ENCODE data around the gene CMTM1.
"Not testable (repeated sequence)": the region's sequence is repeated elsewhere in the genome, so short reads cannot be mapped to it uniquely, and the experiment has no call there.

Gene CMTM1

DNA sequence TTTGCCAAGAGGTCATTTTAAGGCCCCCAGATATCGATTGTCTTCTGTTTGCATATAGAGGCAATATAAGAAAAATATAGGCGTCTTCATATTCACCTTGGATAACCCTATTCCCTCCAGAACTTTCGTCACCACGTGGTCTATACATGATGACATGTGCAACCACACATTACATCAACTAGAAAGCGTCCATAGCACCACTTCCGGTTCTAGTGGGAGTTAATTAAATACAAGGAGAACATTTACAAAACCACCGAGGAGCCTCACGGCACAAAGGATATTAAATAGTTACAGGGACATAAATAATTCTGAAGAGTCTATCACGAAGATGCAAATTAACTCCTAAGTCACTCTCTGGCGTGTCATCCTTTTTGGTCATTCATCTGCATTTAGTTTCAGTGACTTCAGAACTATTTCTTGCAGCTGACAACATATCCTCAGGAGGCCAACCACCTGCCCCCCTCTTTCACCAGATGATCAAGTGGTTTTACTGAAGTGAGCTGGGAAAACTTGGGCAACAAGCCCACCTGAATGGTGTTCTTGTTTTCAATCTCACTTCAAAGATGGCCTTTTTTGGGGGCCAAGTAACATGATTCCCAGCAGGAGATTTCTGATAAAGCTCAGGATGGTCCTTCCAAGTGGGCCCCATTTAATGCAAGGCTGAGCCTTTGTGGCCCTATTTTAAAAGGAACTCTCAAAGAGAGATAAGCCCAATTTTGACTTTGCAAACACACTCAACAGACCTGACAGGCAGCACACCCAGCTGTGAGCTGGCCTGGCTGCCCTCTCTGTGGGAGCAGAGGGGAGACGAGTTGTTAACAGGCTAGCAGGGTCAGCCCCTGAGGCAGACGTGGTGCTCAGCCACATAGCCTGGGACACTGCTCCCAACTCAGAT lies 53.5 kb downstream of the CMTM1 start:
- H3K36me3 ChIP-seq, result peaks cover 20% of the 10 kb centered on the region
- no peak overlapping the region for H3K4me3 ChIP-seq (ENCODE audit: low read depth, low read length)
- no peaks in the 10 kb centered on the region for H3K9me3 ChIP-seq (ENCODE audit: severe bottlenecking)
- TF ChIP-seq, protein P1, sequence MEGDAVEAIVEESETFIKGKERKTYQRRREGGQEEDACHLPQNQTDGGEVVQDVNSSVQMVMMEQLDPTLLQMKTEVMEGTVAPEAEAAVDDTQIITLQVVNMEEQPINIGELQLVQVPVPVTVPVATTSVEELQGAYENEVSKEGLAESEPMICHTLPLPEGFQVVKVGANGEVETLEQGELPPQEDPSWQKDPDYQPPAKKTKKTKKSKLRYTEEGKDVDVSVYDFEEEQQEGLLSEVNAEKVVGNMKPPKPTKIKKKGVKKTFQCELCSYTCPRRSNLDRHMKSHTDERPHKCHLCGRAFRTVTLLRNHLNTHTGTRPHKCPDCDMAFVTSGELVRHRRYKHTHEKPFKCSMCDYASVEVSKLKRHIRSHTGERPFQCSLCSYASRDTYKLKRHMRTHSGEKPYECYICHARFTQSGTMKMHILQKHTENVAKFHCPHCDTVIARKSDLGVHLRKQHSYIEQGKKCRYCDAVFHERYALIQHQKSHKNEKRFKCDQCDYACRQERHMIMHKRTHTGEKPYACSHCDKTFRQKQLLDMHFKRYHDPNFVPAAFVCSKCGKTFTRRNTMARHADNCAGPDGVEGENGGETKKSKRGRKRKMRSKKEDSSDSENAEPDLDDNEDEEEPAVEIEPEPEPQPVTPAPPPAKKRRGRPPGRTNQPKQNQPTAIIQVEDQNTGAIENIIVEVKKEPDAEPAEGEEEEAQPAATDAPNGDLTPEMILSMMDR (IDR thresholded peaks at IDR 0.05; ENCODE audit: low read depth, low read length), result no peak
- DNase-seq, result no peak
- no peaks in the 10 kb centered on the region for H3K27me3 ChIP-seq (ENCODE audit: insufficient read depth, low read depth, severe bottlenecking)
- H3K27ac ChIP-seq, result peak overlapping the region; percentile 17; the same call in 1 of the 2 replicates

DNA sequence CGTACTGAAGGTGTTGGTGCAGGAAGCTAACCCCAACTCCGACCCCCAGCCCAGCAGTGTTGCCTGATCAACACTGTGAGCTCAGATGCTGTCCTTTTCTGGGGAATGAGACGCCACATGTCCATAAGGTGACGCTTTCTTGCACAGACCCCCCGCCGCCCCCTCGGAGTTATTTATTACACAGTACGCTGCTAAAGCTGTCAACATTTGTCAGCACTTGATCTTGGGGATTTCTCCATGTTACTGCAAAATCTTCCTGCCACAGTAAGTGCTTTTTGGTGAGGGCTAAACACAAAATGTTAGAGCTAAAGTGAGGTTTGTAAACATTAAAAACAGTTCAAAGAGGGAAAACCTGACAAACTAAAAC lies 54.2 kb downstream of the CMTM1 start:
- Histone ChIP-seq H3K27ac (0 out of 2 replicates have a peak overlapping the region, but pooled peaks have one; percentile 17), H3K4me3 (ENCODE audit: low read depth, low read length) (no peak overlapping the region), H3K9me3 (ENCODE audit: severe bottlenecking) (no peaks in the 10 kb centered on the region), H3K36me3 (peaks cover 13% of the 10 kb centered on the region), H3K27me3 (ENCODE audit: insufficient read depth, low read depth, severe bottlenecking) (no peaks in the 10 kb centered on the region)
- TF ChIP-seq, protein P1 (IDR thresholded peaks at IDR 0.05; ENCODE audit: low read depth, low read length), result no peak
- peak; percentile 53 for DNase-seq

DNA sequence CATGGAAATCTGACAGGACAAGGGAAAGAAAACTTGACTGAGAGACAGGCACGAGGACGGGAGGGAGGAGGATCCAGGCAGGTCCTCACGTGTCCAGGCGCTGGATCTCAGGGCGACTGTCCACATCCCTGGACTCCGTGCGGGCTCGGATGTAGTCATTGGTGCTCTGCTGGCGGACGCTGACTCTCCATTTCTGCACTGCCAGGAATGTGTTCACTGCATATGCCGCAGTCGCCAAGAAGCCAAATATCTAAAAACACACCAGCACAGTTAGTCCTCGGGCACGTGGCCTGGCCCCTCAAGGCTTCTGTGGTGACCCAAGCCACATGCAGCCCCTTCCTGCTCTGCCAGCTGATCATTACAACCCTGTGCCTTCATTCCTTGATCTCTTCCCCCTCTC lies 55.7 kb downstream of the CMTM1 start:
- no peak for DNase-seq
- Histone ChIP-seq H3K36me3 (peaks cover 13% of the 10 kb centered on the region), H3K4me3 (ENCODE audit: low read depth, low read length) (no peak overlapping the region), H3K27ac (no peak overlapping the region), H3K27me3 (ENCODE audit: insufficient read depth, low read depth, severe bottlenecking) (no peaks in the 10 kb centered on the region), H3K9me3 (ENCODE audit: severe bottlenecking) (no peaks in the 10 kb centered on the region)
- TF ChIP-seq, protein P1 (IDR thresholded peaks at IDR 0.05; ENCODE audit: low read depth, low read length), result no peak

DNA sequence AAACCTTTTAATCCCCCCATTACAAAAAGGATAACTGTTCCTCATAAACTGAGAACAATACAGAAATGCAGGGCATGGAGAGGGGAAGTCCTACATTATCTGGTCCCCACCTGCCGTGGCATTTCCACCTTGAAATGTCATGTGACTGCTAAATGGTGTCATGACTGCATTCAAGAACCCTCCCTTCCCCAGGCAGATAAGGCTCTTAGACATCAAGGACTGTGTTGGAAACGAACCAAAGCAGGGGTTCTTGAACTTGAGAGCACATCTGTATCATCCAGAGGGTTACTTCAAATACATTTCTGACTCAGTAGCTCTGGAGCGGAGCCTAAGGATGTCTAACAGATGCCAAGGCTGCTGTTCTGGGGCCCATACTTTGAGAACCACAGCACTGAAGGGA lies 56.6 kb downstream of the CMTM1 start:
- Histone ChIP-seq H3K27me3 (ENCODE audit: insufficient read depth, low read depth, severe bottlenecking) (no peaks in the 10 kb centered on the region), H3K4me3 (ENCODE audit: low read depth, low read length) (no peak overlapping the region), H3K27ac (no peak overlapping the region), H3K36me3 (peaks cover 13% of the 10 kb centered on the region), H3K9me3 (ENCODE audit: severe bottlenecking) (no peaks in the 10 kb centered on the region)
- TF ChIP-seq, protein P1 (IDR thresholded peaks at IDR 0.05; ENCODE audit: low read depth, low read length), result no peak
- no peak for DNase-seq

DNA sequence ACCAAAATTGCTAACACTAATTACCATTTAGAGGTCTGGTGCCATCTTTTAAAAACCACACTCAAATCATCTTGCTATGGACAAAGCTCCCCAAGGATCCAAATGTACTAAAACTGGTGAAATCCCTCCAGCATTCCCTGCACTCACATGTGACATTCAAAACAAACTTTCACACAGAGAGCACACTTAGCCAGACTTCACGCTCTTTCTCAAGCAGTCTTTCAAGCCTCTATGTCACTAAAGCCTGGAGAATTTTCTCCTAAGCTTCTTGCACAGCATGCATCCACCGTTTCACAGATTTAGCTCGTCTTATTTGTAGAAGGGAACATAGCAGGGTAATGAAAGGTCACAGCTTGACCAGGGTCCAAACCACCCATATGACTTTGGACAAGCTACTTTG lies 57.5 kb downstream of the CMTM1 start:
- H3K27me3 ChIP-seq (ENCODE audit: insufficient read depth, low read depth, severe bottlenecking), result no peaks in the 10 kb centered on the region
- peaks cover 10% of the 10 kb centered on the region for H3K36me3 ChIP-seq
- TF ChIP-seq, protein P1 (IDR thresholded peaks at IDR 0.05; ENCODE audit: low read depth, low read length), result no peak
- no peaks in the 10 kb centered on the region for H3K9me3 ChIP-seq (ENCODE audit: severe bottlenecking)
- H3K27ac ChIP-seq, result no peak overlapping the region
- H3K4me3 ChIP-seq (ENCODE audit: low read depth, low read length), result no peak overlapping the region
- DNase-seq, result no peak

DNA sequence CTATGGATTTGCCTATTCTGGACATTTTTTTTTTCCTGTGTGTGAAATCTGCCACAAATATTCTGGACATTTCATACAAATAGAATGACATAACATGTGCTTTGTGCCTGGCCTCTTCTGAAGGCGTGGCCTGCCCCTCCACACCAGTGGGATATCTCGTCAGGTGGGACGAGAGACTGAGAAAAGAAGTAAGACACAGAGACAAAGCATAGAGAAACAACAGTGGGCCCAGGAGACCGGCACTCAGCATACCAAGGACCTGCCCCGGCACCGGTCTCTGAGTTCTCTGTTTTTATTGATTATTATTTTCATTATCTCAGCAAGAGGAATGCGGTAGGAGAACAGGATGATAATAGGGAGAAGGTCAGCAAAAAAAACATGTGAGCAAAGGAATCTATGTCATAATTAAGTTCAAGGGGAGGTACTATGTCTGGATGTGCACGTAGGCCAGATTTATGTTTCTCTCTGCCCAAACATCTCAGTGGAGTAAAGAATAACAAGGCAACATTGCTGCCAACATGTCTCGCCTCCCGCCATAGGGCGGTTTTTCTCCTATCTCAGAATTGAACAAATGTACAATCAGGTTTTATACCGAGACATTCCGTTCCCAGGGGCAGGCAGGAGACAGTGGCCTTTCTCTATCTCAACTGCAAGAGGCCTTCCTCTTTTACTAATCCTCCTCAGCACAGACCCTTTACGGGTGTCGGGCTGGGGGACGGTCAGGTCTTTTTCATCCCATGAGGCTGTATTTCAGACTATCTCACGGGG lies 61.6 kb downstream of the CMTM1 start:
- not testable (repeated sequence) for H3K4me3 ChIP-seq (ENCODE audit: low read depth, low read length); H3K27ac ChIP-seq; DNase-seq; H3K27me3 ChIP-seq (ENCODE audit: insufficient read depth, low read depth, severe bottlenecking); H3K36me3 ChIP-seq; H3K9me3 ChIP-seq (ENCODE audit: severe bottlenecking)
